Muscle of leg (tissue), 11 donors: ENCODE data around the gene CGNL1. TPM values are rescaled to one million over a fixed set of nuclear protein-coding genes. Genes with fewer than 3 reads are reported as not detected.
A peak's percentile ranks its signal among the peaks of the same experiment; 100 is the strongest.

Experiments used
- DNase-seq: peaks from one replicate; pipeline ENCODE4 v3.0.0; 2013
- H3K27ac ChIP-seq: one replicate; pipeline ENCODE4 v1.5.1; 2013; ENCODE audit warnings: mild to moderate bottlenecking, low read length, control low read depth
- H3K27me3 ChIP-seq: one replicate; pipeline ENCODE4 v1.6.1; 2013; ENCODE audit warnings: low read length; ENCODE audit not compliant: control insufficient read depth, insufficient read depth
- H3K36me3 ChIP-seq: one replicate; pipeline ENCODE4 v1.6.1; 2013; ENCODE audit warnings: low read length; ENCODE audit not compliant: control insufficient read depth, insufficient read depth
- H3K4me1 ChIP-seq: one replicate; pipeline ENCODE4 v1.6.1; 2013; ENCODE audit warnings: low read length; ENCODE audit not compliant: control insufficient read depth, insufficient read depth
- H3K4me3 ChIP-seq: one replicate; pipeline ENCODE4 v1.5.1; 2013; ENCODE audit warnings: low read length, control low read depth
- H3K9me3 ChIP-seq: replicated peaks from 2 replicates; pipeline ENCODE4 v1.6.1; 2013; ENCODE audit warnings: low read depth, low read length; ENCODE audit not compliant: control insufficient read depth
- WGBS: methylation state at CpG from one replicate; pipeline ENCODE4 v1.1.5; 2013; ENCODE audit warnings: missing lambda C conversion rate; ENCODE audit not compliant: insufficient coverage; 5-methylcytosine and 5-hydroxymethylcytosine counted together
- polyA plus RNA-seq, 8 donors: library from polyadenylated mRNA; unstranded; fragments of 120-200 nt; gene quantifications; one replicate each; pipeline versions ENCODE4 v1.2.1 to v1.2.3, GENCODE V29; 2013; ENCODE audit warnings: inconsistent platforms in 1 of 8, low replicate concordance in 1 of 8; ENCODE audit not compliant: insufficient read length in 8 of 8, insufficient read depth in 1 of 8
- total RNA-seq: library from RNA; stranded (reverse); fragments of 120-200 nt; gene quantifications from one replicate; pipeline ENCODE4 v1.2.4, GENCODE V29; 2013

Gene CGNL1
- total and polyA plus RNA-seq, 9 donors = 6.3 to 13.7 (median 9.5) TPM

- H3K9me3 ChIP-seq = no peaks in the 10 kb centered on the region
- 84% methylated on average over 8 of the region's 8 CpGs for whole genome bisulfite sequencing
- H3K27me3 ChIP-seq = peaks cover 7% of the 10 kb centered on the region
- DNase-seq = no peak
- no peak overlapping the region for H3K4me3 ChIP-seq
- H3K36me3 ChIP-seq = no peaks in the 10 kb centered on the region
- no peak overlapping the region for H3K27ac ChIP-seq
- peaks cover 13% of the 10 kb centered on the region for H3K4me1 ChIP-seq
These were observed 220.1 kb downstream of the CGNL1 start for GRCh38 chr15:57596301-57596855.

GRCh38 chr15:57596978-57597377 is 220.7 kb downstream of the CGNL1 start:
- Histone ChIP-seq H3K9me3 (no peaks in the 10 kb centered on the region), H3K4me3 (no peak overlapping the region), H3K27me3 (peaks cover 5% of the 10 kb centered on the region), H3K27ac (no peak overlapping the region), H3K4me1 (peaks cover 10% of the 10 kb centered on the region), H3K36me3 (no peaks in the 10 kb centered on the region)
- WGBS = 29% methylated on average over 1 of the region's 4 CpGs
- DNase-seq = no peak

- no peak overlapping the region for H3K4me3 ChIP-seq
- no peak overlapping the region for H3K27ac ChIP-seq
- H3K27me3 ChIP-seq = peaks cover 2% of the 10 kb centered on the region
- no peaks in the 10 kb centered on the region for H3K9me3 ChIP-seq
- peaks cover 7% of the 10 kb centered on the region for H3K4me1 ChIP-seq
- H3K36me3 ChIP-seq = no peaks in the 10 kb centered on the region
- 77% methylated on average over 3 of the region's 3 CpGs for WGBS
- no peak for DNase-seq
These were observed 221.1 kb downstream of the CGNL1 start for GRCh38 chr15:57597431-57597830.

- Histone ChIP-seq H3K36me3 (no peaks in the 10 kb centered on the region), H3K27me3 (no peaks in the 10 kb centered on the region), H3K4me1 (peaks cover 7% of the 10 kb centered on the region), H3K9me3 (no peaks in the 10 kb centered on the region), H3K27ac (peak overlapping the region; percentile 52), H3K4me3 (no peak overlapping the region)
- WGBS = no CpG with 5 or more reads among the region's 5 CpGs
- DNase-seq = no peak
These were observed 222.0 kb downstream of the CGNL1 start for GRCh38 chr15:57598346-57598745.

- no peaks in the 10 kb centered on the region for H3K27me3 ChIP-seq
- H3K27ac ChIP-seq = no peak overlapping the region
- 77% methylated on average over 7 of the region's 10 CpGs for WGBS
- H3K9me3 ChIP-seq = no peaks in the 10 kb centered on the region
- no peak for DNase-seq
- H3K36me3 ChIP-seq = no peaks in the 10 kb centered on the region
- peaks cover 7% of the 10 kb centered on the region for H3K4me1 ChIP-seq
- no peak overlapping the region for H3K4me3 ChIP-seq
These were observed 223.0 kb downstream of the CGNL1 start for GRCh38 chr15:57599296-57599810.

- Histone ChIP-seq H3K9me3 (no peaks in the 10 kb centered on the region), H3K4me1 (peaks cover 4% of the 10 kb centered on the region), H3K27ac (no peak overlapping the region), H3K4me3 (no peak overlapping the region), H3K27me3 (no peaks in the 10 kb centered on the region), H3K36me3 (no peaks in the 10 kb centered on the region)
- no CpG with 5 or more reads among the region's 1 CpG for WGBS
- no peak for DNase-seq
These were observed 223.9 kb downstream of the CGNL1 start for GRCh38 chr15:57600197-57600596.

Other genes with a start within 250 kb of the CGNL1 start
- 2.9 TPM for gene MYZAP, start 215.4 kb downstream of the CGNL1 start, total RNA-seq
- 1 to 10 TPM; 2.4 to 4.9 (median 4.1) TPM for gene MYZAP, start 215.4 kb downstream of the CGNL1 start, polyA plus RNA-seq